B cell (primary cell): Measurements from ENCODE around the gene PHLDB2. TPM values are rescaled to one million over a fixed set of nuclear protein-coding genes. Genes with fewer than 3 reads are reported as not detected.

Experiments
- ATAC-seq: fragments of 200-7000 bp; cut with Tn5 transposase; one replicate; pipeline ENCODE4 v1.10.0; 2021; ENCODE audit warnings: low read depth, mild to moderate bottlenecking, moderate number of reproducible peaks, moderate library complexity
- CTCF ChIA-PET: fragments of 350-600 bp; sonication (Branson Sonifier 250); formaldehyde crosslinking; loops from one replicate; lab custom pipeline; 2021; ENCODE audit warnings: antibody characterized with exemption, inconsistent platforms; lab: Charles Lee
- POLR2A ChIA-PET: fragments of 350-600 bp; sonication (Branson Sonifier 250); formaldehyde crosslinking; loops from one replicate; lab custom pipeline; 2021; ENCODE audit warnings: antibody characterized with exemption; lab: Charles Lee
- DNase-seq: peaks from one replicate; pipeline ENCODE4 v3.0.0; 2013
- H2AFZ ChIP-seq: 2 replicates; pipeline ENCODE4 v1.6.1; 2012; ENCODE audit warnings: mild to moderate bottlenecking, low read depth, low read length; ENCODE audit not compliant: insufficient read depth, poor library complexity, severe bottlenecking
- H3K27ac ChIP-seq, 2 donors: 1 replicate in 1 of 2; 2 replicates in 1 of 2; pipeline ENCODE4 v1.5.1; 2012 to 2013; ENCODE audit warnings: low read length in 2 of 2, mild to moderate bottlenecking in 2 of 2, moderate library complexity in 1 of 2
- H3K27me3 ChIP-seq, 4 experiments: fragments of 200-600 bp in 1 of 4; sonication (generic) in 1 of 4; replicated peaks in 1 of 4; 1 replicate in 2 of 4; 2 replicates in 2 of 4; pipeline versions ENCODE4 v1.6.1 to v1.7.0; 2013 to 2016; ENCODE audit warnings: low read length in 3 of 4, mild to moderate bottlenecking in 2 of 4, mixed read lengths in 1 of 4, moderate library complexity in 1 of 4; ENCODE audit not compliant: insufficient read depth in 4 of 4, control insufficient read depth in 3 of 4; ENCODE audit errors: control extremely low read depth in 1 of 4
- H3K36me3 ChIP-seq, 2 experiments: replicated peaks in 1 of 2; 1 replicate in 1 of 2; 2 replicates in 1 of 2; pipeline versions ENCODE4 v1.6.1 to v1.7.1; 2013; ENCODE audit warnings: low read length in 1 of 2; ENCODE audit not compliant: insufficient read depth in 2 of 2, control insufficient read depth in 1 of 2; ENCODE audit errors: control extremely low read depth in 1 of 2, extremely low read depth in 1 of 2
- H3K4me1 ChIP-seq, 2 donors: fragments of 200-600 bp in 1 of 2; sonication (generic) in 1 of 2; 1 replicate in 1 of 2; 2 replicates in 1 of 2; pipeline versions ENCODE4 v1.5.1 to v1.6.1; 2013 to 2017; ENCODE audit warnings: low read length in 2 of 2; ENCODE audit not compliant: control insufficient read depth in 2 of 2, insufficient read depth in 2 of 2
- H3K4me2 ChIP-seq: replicated peaks from 2 replicates; pipeline ENCODE3; 2012; ENCODE audit warnings: mild to moderate bottlenecking, low read depth, low read length; ENCODE audit not compliant: poor library complexity, severe bottlenecking
- H3K4me3 ChIP-seq, 5 experiments: fragments of 200-600 bp in 1 of 5; sonication (generic) in 1 of 5; 1 replicate in 3 of 5; 2 replicates in 2 of 5; pipeline versions ENCODE4 v1.5.1 to v1.7.0; 2011 to 2016; ENCODE audit warnings: low read length in 4 of 5, mild to moderate bottlenecking in 4 of 5, low read depth in 2 of 5, control low read depth in 1 of 5, moderate library complexity in 1 of 5; ENCODE audit not compliant: insufficient read depth in 1 of 5; ENCODE audit errors: control extremely low read depth in 1 of 5, extremely low read depth in 1 of 5
- H3K79me2 ChIP-seq: fragments of 200-600 bp; sonication (generic); one replicate; pipeline ENCODE4 v1.6.0; 2016; ENCODE audit warnings: low read length; ENCODE audit not compliant: control insufficient read depth, insufficient read depth
- H3K9ac ChIP-seq: fragments of 200-600 bp; sonication (generic); 2 replicates; pipeline ENCODE4 v1.6.1; 2017; ENCODE audit warnings: mild to moderate bottlenecking, low read length, moderate library complexity
- H3K9me3 ChIP-seq, 3 donors: one replicate each; pipeline versions ENCODE4 v1.6.1 to v1.7.1; 2013; ENCODE audit warnings: low read length in 2 of 3; ENCODE audit not compliant: control insufficient read depth in 2 of 3, insufficient read depth in 1 of 3; ENCODE audit errors: control extremely low read depth in 1 of 3
- H4K20me1 ChIP-seq: 2 replicates; pipeline ENCODE4 v1.6.0; 2012; ENCODE audit warnings: mild to moderate bottlenecking, low read length; ENCODE audit not compliant: insufficient read depth, control insufficient read depth, poor library complexity, severe bottlenecking
- H3K27ac Mint-ChIP-seq: one replicate; pipeline ENCODE4 v1.8.0; 2021; ENCODE audit warnings: mixed read lengths
- H3K27me3 Mint-ChIP-seq: one replicate; pipeline ENCODE4 v1.8.0; 2021; ENCODE audit warnings: mixed read lengths
- H3K4me1 Mint-ChIP-seq: one replicate; pipeline ENCODE4 v1.8.0; 2021; ENCODE audit warnings: mixed read lengths
- H3K4me3 Mint-ChIP-seq: one replicate; pipeline ENCODE4 v1.8.0; 2021; ENCODE audit warnings: mixed read lengths
- H3K9me3 Mint-ChIP-seq: one replicate; pipeline ENCODE4 v1.8.0; 2022; ENCODE audit warnings: mixed read lengths; ENCODE audit not compliant: insufficient read depth
- EZH2 ChIP-seq: IDR thresholded peaks from 2 replicates; pipeline ENCODE4 v1.6.1; 2012; ENCODE audit warnings: borderline replicate concordance, low read depth, mild to moderate bottlenecking, moderate library complexity, low read length; ENCODE audit not compliant: insufficient read depth, poor library complexity, severe bottlenecking
- WGBS: methylation state at CpG from one replicate; pipeline ENCODE4 v1.1.5; 2013; ENCODE audit warnings: missing lambda C conversion rate; ENCODE audit not compliant: insufficient coverage; 5-methylcytosine and 5-hydroxymethylcytosine counted together
- intact Hi-C: fragments of 100-400 bp; cut with micrococcal nuclease; formaldehyde crosslinking; loops from one replicate; pipeline ENCODE4 v1.10.0; 2022
- polyA plus RNA-seq: library from polyadenylated mRNA; depleted of rRNA; stranded (reverse); fragments of >200 nt; gene quantifications from 2 replicates; pipeline ENCODE4 v1.2.3, GENCODE V29; 2012
- total RNA-seq, 2 donors: library from RNA; stranded (reverse); fragments of 120-200 nt in 1 of 2; gene quantifications; 1 replicate in 1 of 2; 2 replicates in 1 of 2; pipeline versions ENCODE4 v1.2.3 to v1.2.4, GENCODE V29; 2013 to 2022
- TF ChIP-seq, protein P1 (sequence below): fragments of 200-600 bp; IDR thresholded peaks from one replicate; pipeline ENCODE4 v1.8.0; 2022; ENCODE audit warnings: antibody characterized with exemption, mild to moderate bottlenecking

PHLDB2 gene
- total and polyA plus RNA-seq, 2 donors (not counting 1 experiment from before 2014, with no cell fraction given): 1.3 to 6.3 TPM

DNA sequence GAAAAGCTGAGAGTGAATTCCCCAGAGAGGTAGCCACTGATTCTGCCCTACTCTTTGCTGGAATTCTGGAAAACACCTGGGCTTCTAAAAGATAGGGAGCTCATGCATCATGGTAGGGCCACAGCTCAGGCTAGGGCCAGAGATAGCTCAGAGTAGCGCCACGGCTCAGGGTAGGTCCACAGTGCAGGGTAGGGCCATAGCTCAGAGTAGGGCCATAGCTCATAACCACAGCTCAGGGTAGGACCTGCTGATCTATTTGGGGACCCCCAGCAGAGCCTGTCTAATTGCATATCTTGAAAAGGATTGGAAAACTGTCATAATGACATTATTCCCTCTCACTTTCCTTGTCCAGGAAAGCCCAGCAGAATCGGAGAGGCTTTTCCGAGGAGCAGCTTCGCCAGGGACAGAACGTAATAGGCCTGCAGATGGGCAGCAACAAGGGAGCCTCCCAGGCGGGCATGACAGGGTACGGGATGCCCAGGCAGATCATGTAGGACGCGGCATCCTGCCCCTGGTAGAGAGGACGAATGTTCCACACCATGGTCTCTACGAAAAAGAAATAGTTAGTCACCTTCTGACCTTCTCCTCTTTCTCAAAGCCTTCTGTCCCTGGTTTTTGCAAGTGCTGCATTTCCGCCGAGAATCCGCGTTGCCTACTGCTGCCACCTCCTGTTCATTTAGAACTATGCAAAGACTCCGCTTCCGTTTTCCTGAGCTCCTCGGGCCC, 154.2 kb downstream of the PHLDB2 start:
- TF ChIP-seq, protein P1, sequence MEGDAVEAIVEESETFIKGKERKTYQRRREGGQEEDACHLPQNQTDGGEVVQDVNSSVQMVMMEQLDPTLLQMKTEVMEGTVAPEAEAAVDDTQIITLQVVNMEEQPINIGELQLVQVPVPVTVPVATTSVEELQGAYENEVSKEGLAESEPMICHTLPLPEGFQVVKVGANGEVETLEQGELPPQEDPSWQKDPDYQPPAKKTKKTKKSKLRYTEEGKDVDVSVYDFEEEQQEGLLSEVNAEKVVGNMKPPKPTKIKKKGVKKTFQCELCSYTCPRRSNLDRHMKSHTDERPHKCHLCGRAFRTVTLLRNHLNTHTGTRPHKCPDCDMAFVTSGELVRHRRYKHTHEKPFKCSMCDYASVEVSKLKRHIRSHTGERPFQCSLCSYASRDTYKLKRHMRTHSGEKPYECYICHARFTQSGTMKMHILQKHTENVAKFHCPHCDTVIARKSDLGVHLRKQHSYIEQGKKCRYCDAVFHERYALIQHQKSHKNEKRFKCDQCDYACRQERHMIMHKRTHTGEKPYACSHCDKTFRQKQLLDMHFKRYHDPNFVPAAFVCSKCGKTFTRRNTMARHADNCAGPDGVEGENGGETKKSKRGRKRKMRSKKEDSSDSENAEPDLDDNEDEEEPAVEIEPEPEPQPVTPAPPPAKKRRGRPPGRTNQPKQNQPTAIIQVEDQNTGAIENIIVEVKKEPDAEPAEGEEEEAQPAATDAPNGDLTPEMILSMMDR: peak; percentile 81
- no peak for TF ChIP-seq EZH2
- no peaks in the 10 kb centered on the region for H3K79me2 ChIP-seq
- CTCF ChIA-PET: interaction anchor here (0.6 to 6.2 kb wide), 40 partner anchors 8 to 465 kb away, joined by 3 to 117 read pairs (median 4); partner anchors contain the start of genes ABHD10, TAGLN3 and TMPRSS7
- H3K4me3 ChIP-seq: no peak overlapping the region
- no peaks in the 10 kb centered on the region for H3K9me3 Mint-ChIP-seq
- H3K4me2 ChIP-seq: peak overlapping the region; percentile 26
- H3K4me1 ChIP-seq: peaks cover 0 to 3% of the 10 kb centered on the region in 2 donors
- H3K27me3 Mint-ChIP-seq: no peaks in the 10 kb centered on the region
- intact Hi-C loops: loop anchor here (1.0 kb wide), 2 partner anchors 24 to 296 kb away; no protein-coding TSS in a partner anchor
- H3K27ac ChIP-seq: no peak overlapping the region
- H3K27me3 ChIP-seq: no peaks in the 10 kb centered on the region
- no peaks in the 10 kb centered on the region for H3K9me3 ChIP-seq
- no peak overlapping the region for H3K4me3 Mint-ChIP-seq
- H4K20me1 ChIP-seq: no peaks in the 10 kb centered on the region
- no peak overlapping the region for H3K27ac Mint-ChIP-seq
- peaks cover 9% of the 10 kb centered on the region for H3K4me1 Mint-ChIP-seq
- H2AFZ ChIP-seq: peak overlapping the region; percentile 53
- 53% methylated on average over 15 of the region's 19 CpGs for WGBS
- DNase-seq: peak; percentile 66
- POLR2A ChIA-PET: no interaction called here
- peak; percentile 77 for ATAC-seq
- H3K9ac ChIP-seq: no peak overlapping the region
- no peaks in the 10 kb centered on the region for H3K36me3 ChIP-seq

DNA sequence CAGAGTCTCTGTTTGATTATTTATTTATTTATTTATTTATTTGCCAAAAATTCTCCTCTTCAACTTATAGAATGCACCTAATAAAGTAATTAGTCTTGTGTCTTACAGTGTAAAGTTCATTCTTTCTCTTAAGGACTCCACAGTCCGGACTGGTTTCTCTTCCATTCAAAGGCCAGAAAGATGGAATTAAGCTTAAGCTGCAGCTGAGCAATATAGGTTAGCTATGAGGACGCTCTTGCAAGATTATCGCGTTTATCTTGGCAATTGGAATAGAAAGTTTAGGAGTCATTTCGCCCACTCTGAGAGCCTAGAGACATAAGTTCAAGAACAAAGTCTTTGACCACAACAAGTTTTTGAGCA, 154.7 kb downstream of the PHLDB2 start:
- Mint-ChIP-seq H3K4me3 (no peak overlapping the region), H3K27me3 (no peaks in the 10 kb centered on the region), H3K27ac (no peak overlapping the region), H3K4me1 (peaks cover 9% of the 10 kb centered on the region), H3K9me3 (no peaks in the 10 kb centered on the region)
- H3K4me3 ChIP-seq: no peak overlapping the region
- no peak overlapping the region for H3K4me2 ChIP-seq
- POLR2A ChIA-PET: no interaction called here
- no peak for TF ChIP-seq EZH2
- TF ChIP-seq, protein P1: peak; percentile 51
- CTCF ChIA-PET: interaction anchor here (0.6 to 6.2 kb wide), 34 partner anchors 9 to 466 kb away, joined by 3 to 117 read pairs (median 4); partner anchors contain the start of genes ABHD10 and TAGLN3
- DNase-seq (no peak), ATAC-seq (peak; percentile 24)
- H3K36me3 ChIP-seq: no peaks in the 10 kb centered on the region
- 81% methylated on average over 5 of the region's 5 CpGs for WGBS
- H2AFZ ChIP-seq: peak overlapping the region; percentile 53
- intact Hi-C loops: loop anchor here (1.0 kb wide), 2 partner anchors 24 to 296 kb away; no protein-coding TSS in a partner anchor
- H3K27me3 ChIP-seq: no peaks in the 10 kb centered on the region
- H4K20me1 ChIP-seq: no peaks in the 10 kb centered on the region
- H3K79me2 ChIP-seq: no peaks in the 10 kb centered on the region
- H3K9me3 ChIP-seq: no peaks in the 10 kb centered on the region
- H3K4me1 ChIP-seq: peaks cover 0 to 3% of the 10 kb centered on the region in 2 donors
- H3K27ac ChIP-seq: no peak overlapping the region
- H3K9ac ChIP-seq: no peak overlapping the region
